CD4-positive, alpha-beta T cell treated with Interleukin-6 at 100 ng/mL for 8 hours (primary cell): Measurements from ENCODE around the gene ANKRD49.

Experiments
- DNase-seq: peaks from one replicate; pipeline ENCODE4 v3.0.0-alpha.2; 2020; ENCODE audit warnings: mixed read lengths, low spot score

ANKRD49 gene

GRCh38 chr11:94544646-94545263, 51.0 kb downstream of the ANKRD49 start:
- DNase-seq = no peak

GRCh38 chr11:94545264-94546161, 51.7 kb downstream of the ANKRD49 start:
- DNase-seq = no peak

GRCh38 chr11:94546162-94546470, 52.3 kb downstream of the ANKRD49 start:
- no peak for DNase-seq

- DNase-seq = no peak
Measured at GRCh38 chr11:94546886-94547285, 53.1 kb downstream of the ANKRD49 start.

- DNase-seq = no peak
Measured at GRCh38 chr11:94549146-94549545, 55.4 kb downstream of the ANKRD49 start.
